Measurements from ENCODE around the gene CCDC180.

- TF ChIP-seq POLR2AphosphoS5 (IDR thresholded peaks at IDR 0.05; ENCODE audit: low read depth, low read length) (no peak), TAF1 (IDR thresholded peaks at IDR 0.05; ENCODE audit: low read depth, low read length) (no peak), POLR2A (IDR thresholded peaks at IDR 0.05; ENCODE audit: low read depth, low read length) (no peak), SPI1 (IDR thresholded peaks at IDR 0.05; ENCODE audit: low read depth, low read length) (no peak)
Measured at GRCh38 chr9:97283768-97284167, 23.7 kb upstream of the CCDC180 start.
